Neuronal stem cell (in vitro differentiated cells): ENCODE results near the gene EFNA5.

Source experiments
- DNase-seq: peaks from one replicate; pipeline ENCODE4 v3.0.0-alpha.2; 2013; ENCODE audit warnings: low spot score
- H2AFZ ChIP-seq: one replicate; pipeline ENCODE4 v1.6.1; 2013; ENCODE audit warnings: mild to moderate bottlenecking, low read length, inconsistent platforms
- H2AK5ac ChIP-seq: 2 replicates; pipeline ENCODE4 v1.6.1; 2013; ENCODE audit warnings: low read depth, mild to moderate bottlenecking, inconsistent platforms, low read length, moderate library complexity, mixed read lengths
- H2BK120ac ChIP-seq: 2 replicates; pipeline ENCODE4 v1.6.1; 2013; ENCODE audit warnings: low read depth, mild to moderate bottlenecking, inconsistent platforms, low read length, moderate library complexity, mixed read lengths
- H2BK12ac ChIP-seq: one replicate; pipeline ENCODE4 v1.6.1; 2013; ENCODE audit warnings: low read length, inconsistent platforms
- H2BK15ac ChIP-seq: 2 replicates; pipeline ENCODE4 v1.6.1; 2013; ENCODE audit warnings: mild to moderate bottlenecking, low read length, inconsistent platforms, mixed read lengths
- H2BK5ac ChIP-seq: one replicate; pipeline ENCODE4 v1.6.1; 2013; ENCODE audit warnings: inconsistent platforms, mild to moderate bottlenecking, low read length, moderate library complexity
- H3K14ac ChIP-seq: one replicate; pipeline ENCODE4 v1.6.1; 2013; ENCODE audit warnings: low read length, inconsistent platforms
- H3K18ac ChIP-seq: 2 replicates; pipeline ENCODE4 v1.6.1; 2013; ENCODE audit warnings: low read length, inconsistent platforms
- H3K23ac ChIP-seq: 2 replicates; pipeline ENCODE4 v1.6.1; 2013; ENCODE audit warnings: low read depth, mild to moderate bottlenecking, mixed read lengths, low read length, inconsistent platforms; ENCODE audit not compliant: poor library complexity
- H3K27ac ChIP-seq: replicated peaks from 3 replicates; pipeline ENCODE4 v1.5.1; 2013; ENCODE audit warnings: low read length, inconsistent platforms
- H3K27me3 ChIP-seq, 3 experiments: 2 replicates each; pipeline ENCODE4 v1.6.1; 2013; ENCODE audit warnings: low read length in 3 of 3, mild to moderate bottlenecking in 2 of 3, inconsistent platforms in 1 of 3, low read depth in 1 of 3, mixed read lengths in 1 of 3, moderate library complexity in 1 of 3; ENCODE audit not compliant: control insufficient read depth in 3 of 3, insufficient read depth in 3 of 3
- H3K36me3 ChIP-seq, 2 donors: replicated peaks in 1 of 2; 2 replicates each; pipeline ENCODE4 v1.6.1; 2013; ENCODE audit warnings: low read length in 2 of 2; ENCODE audit not compliant: control insufficient read depth in 2 of 2, insufficient read depth in 2 of 2
- H3K4ac ChIP-seq: 2 replicates; pipeline ENCODE4 v1.6.1; 2013; ENCODE audit warnings: inconsistent platforms, mild to moderate bottlenecking, low read length, moderate library complexity
- H3K4me1 ChIP-seq, 2 donors: 1 replicate in 1 of 2; 2 replicates in 1 of 2; pipeline ENCODE4 v1.6.1; 2013; ENCODE audit warnings: low read length in 2 of 2, low read depth in 1 of 2; ENCODE audit not compliant: control insufficient read depth in 2 of 2, insufficient read depth in 1 of 2
- H3K4me2 ChIP-seq: one replicate; pipeline ENCODE4 v1.6.1; 2013; ENCODE audit warnings: mild to moderate bottlenecking, low read length, inconsistent platforms; ENCODE audit not compliant: insufficient read depth, poor library complexity, severe bottlenecking
- H3K4me3 ChIP-seq, 2 donors: 2 replicates each; pipeline ENCODE4 v1.5.1; 2013; ENCODE audit warnings: low read length in 2 of 2, mild to moderate bottlenecking in 2 of 2, inconsistent platforms in 1 of 2, moderate library complexity in 1 of 2
- H3K79me1 ChIP-seq: one replicate; pipeline ENCODE4 v1.6.1; 2013; ENCODE audit warnings: low read depth, mild to moderate bottlenecking, inconsistent platforms, low read length, moderate library complexity
- H3K9ac ChIP-seq: one replicate; pipeline ENCODE4 v1.6.1; 2013; ENCODE audit warnings: mild to moderate bottlenecking, low read depth, low read length, inconsistent platforms; ENCODE audit not compliant: poor library complexity
- H3K9me3 ChIP-seq, 2 donors: replicated peaks in 1 of 2; 2 replicates each; pipeline versions ENCODE3 to v1.6.1; 2013; ENCODE audit warnings: low read length in 2 of 2, mild to moderate bottlenecking in 2 of 2, inconsistent platforms in 1 of 2, low read depth in 1 of 2, mixed read lengths in 1 of 2, moderate library complexity in 1 of 2; ENCODE audit not compliant: control insufficient read depth in 2 of 2, insufficient read depth in 1 of 2
- H4K8ac ChIP-seq: one replicate; pipeline ENCODE4 v1.6.1; 2013; ENCODE audit warnings: low read depth, mild to moderate bottlenecking, inconsistent platforms, low read length, moderate library complexity
- H4K91ac ChIP-seq: one replicate; pipeline ENCODE4 v1.6.1; 2013; ENCODE audit warnings: low read length, low read depth, mild to moderate bottlenecking, inconsistent platforms; ENCODE audit not compliant: poor library complexity
- WGBS, 2 donors: extraction: QIAGEN DNeasy Blood & Tissue Kit; methylation state at CpG; one replicate each; pipeline ENCODE4 v1.1.7; 2013; ENCODE audit warnings: missing lambda C conversion rate in 2 of 2, mixed read lengths in 1 of 2; ENCODE audit not compliant: insufficient read length in 2 of 2, insufficient replicate concordance in 1 of 2; ENCODE audit errors: extremely low coverage in 2 of 2; 5-methylcytosine and 5-hydroxymethylcytosine counted together

EFNA5 gene

DNA sequence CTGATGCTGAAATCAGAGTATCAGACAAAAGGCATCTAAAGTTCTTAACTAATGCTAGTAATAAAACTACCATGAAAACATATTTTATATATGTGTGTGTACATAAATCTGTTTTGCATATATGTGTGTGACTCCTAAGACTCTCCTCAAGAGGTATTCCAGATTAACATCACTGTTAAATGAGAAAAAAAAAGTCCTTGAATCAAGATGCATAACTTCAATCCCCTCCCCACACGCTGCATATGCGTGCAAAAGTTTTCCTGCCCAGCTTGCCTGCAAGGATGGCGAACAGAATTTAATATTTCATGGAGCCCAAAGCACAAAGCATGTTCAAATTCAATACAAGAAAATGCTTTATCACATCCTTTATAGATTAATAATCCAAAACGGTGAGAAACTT, 34.7 kb downstream of the EFNA5 start:
- H3K23ac ChIP-seq = no peak overlapping the region
- no peaks in the 10 kb centered on the region for H3K9me3 ChIP-seq
- no peak overlapping the region for H4K8ac ChIP-seq
- H3K36me3 ChIP-seq = peaks cover 0 to 24% of the 10 kb centered on the region in 2 donors
- no peak overlapping the region for H3K4me3 ChIP-seq
- H3K27me3 ChIP-seq = no peaks in the 10 kb centered on the region
- no peak overlapping the region for H2BK120ac ChIP-seq
- no CpG with 5 or more reads among the region's 4 CpGs for WGBS, 2 donors
- DNase-seq = no peak
- H3K14ac ChIP-seq = no peak overlapping the region
- H3K4ac ChIP-seq = no peak overlapping the region
- H2AFZ ChIP-seq = no peak overlapping the region
- H3K27ac ChIP-seq = no peak overlapping the region
- no peak overlapping the region for H3K18ac ChIP-seq
- H3K4me2 ChIP-seq = no peak overlapping the region
- H2AK5ac ChIP-seq = no peak overlapping the region
- no peak overlapping the region for H4K91ac ChIP-seq
- H3K79me1 ChIP-seq = no peaks in the 10 kb centered on the region
- peaks cover 17 to 18% of the 10 kb centered on the region in 2 donors for H3K4me1 ChIP-seq
- no peak overlapping the region for H2BK12ac ChIP-seq
- no peak overlapping the region for H2BK5ac ChIP-seq
- no peak overlapping the region for H2BK15ac ChIP-seq
- H3K9ac ChIP-seq = no peak overlapping the region

DNA sequence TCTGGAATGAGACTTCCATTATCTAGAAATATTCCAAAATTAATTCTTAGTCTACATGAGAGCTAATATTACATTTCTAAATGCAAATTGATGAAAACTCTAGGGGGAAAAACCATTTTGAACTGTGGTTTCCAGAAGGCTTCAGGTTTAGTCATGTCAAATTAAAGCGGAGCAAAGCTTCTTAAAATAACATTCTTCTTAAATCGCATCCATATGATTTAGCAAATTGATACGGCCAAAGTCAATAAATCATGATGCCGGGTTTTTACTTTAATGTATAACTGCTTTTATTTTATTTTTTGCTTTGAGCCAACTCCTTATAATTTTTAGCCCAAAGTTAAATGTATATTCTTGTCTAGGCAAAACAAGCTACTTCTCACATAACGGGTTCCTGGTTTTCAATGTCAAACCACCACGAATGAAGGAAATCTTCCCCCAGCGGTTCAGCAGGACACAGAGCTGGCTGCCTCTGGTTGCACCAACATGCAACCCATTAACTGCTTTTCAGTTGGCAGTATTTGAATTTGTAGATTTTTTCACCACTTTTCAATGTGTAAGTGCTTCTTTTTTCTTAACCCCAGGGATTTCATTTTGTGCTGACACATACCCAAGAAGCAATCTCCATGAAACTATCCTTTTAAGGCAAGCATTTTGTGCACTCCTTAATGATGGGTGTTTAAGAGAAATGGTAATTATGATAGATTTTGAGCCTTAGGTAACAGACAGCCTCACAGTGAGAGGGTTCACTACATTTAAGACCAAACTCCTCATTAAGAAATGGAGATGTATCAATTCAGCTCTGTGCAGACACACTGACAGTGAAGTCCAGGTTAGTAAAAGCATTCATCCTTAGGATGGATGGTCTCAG, 35.5 kb downstream of the EFNA5 start:
- Histone ChIP-seq H3K18ac (no peak overlapping the region), H3K79me1 (no peaks in the 10 kb centered on the region), H3K4me3 (no peak overlapping the region), H4K8ac (no peak overlapping the region), H3K36me3 (peaks cover 0 to 31% of the 10 kb centered on the region in 2 donors), H2BK12ac (no peak overlapping the region), H2BK5ac (no peak overlapping the region), H3K27ac (no peak overlapping the region), H3K4ac (no peak overlapping the region), H2BK120ac (no peak overlapping the region), H4K91ac (no peak overlapping the region), H3K23ac (no peak overlapping the region), H3K9ac (no peak overlapping the region), H3K4me2 (no peak overlapping the region), H3K14ac (no peak overlapping the region), H2AK5ac (no peak overlapping the region), H3K4me1 (peaks cover 14 to 15% of the 10 kb centered on the region in 2 donors), H2BK15ac (no peak overlapping the region), H2AFZ (no peak overlapping the region), H3K27me3 (no peaks in the 10 kb centered on the region), H3K9me3 (peaks cover 0 to 2% of the 10 kb centered on the region in 2 donors)
- DNase-seq = no peak
- WGBS, 2 donors = no CpG with 5 or more reads among the region's 7 CpGs

GRCh38 chr5:107633171-107633901, 37.4 kb downstream of the EFNA5 start:
- Histone ChIP-seq H3K36me3 (peaks cover 2 to 36% of the 10 kb centered on the region in 2 donors), H3K79me1 (no peaks in the 10 kb centered on the region)

DNA sequence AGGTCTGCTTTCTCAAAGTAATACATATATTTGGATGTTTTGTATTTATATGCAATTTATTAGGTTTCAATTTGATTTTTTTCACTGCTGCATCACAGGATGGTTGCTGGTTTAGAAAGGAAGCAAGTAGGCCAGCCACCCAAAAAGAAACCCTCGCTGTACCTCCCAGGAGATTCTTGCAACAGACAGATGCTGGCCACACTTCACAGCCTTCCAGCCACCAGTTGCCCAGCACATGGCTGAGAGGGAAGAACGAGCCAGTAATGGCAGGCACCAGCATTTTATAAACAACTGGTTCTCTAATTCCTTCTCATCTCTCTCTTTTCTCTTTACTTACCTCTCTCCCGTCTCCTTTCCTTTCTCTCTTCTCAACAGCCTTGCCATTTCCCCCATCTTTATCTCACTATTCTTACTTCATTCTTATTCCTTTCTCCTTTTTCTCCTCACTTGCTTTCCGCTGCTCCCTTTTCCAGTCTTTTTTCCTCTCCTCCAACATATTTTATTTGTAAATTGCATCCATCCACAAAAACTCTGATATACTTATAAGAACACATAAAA, 38.9 kb downstream of the EFNA5 start:
- H4K91ac ChIP-seq = no peak overlapping the region
- H3K4me3 ChIP-seq = no peak overlapping the region
- H4K8ac ChIP-seq = no peak overlapping the region
- WGBS, 2 donors = 100% methylated on average over 1 to 2 of the region's 4 CpGs
- no peak overlapping the region for H3K18ac ChIP-seq
- H3K14ac ChIP-seq = no peak overlapping the region
- peaks cover 14 to 15% of the 10 kb centered on the region in 2 donors for H3K4me1 ChIP-seq
- no peaks in the 10 kb centered on the region for H3K27me3 ChIP-seq
- peaks cover 0 to 4% of the 10 kb centered on the region in 2 donors for H3K9me3 ChIP-seq
- no peak overlapping the region for H2BK120ac ChIP-seq
- H3K79me1 ChIP-seq = no peaks in the 10 kb centered on the region
- H3K27ac ChIP-seq = no peak overlapping the region
- H3K4me2 ChIP-seq = no peak overlapping the region
- no peak overlapping the region for H2AK5ac ChIP-seq
- H2BK15ac ChIP-seq = no peak overlapping the region
- H2BK12ac ChIP-seq = no peak overlapping the region
- no peak overlapping the region for H3K4ac ChIP-seq
- no peak overlapping the region for H2BK5ac ChIP-seq
- H3K9ac ChIP-seq = no peak overlapping the region
- H3K36me3 ChIP-seq = peaks cover 2 to 44% of the 10 kb centered on the region in 2 donors
- H2AFZ ChIP-seq = no peak overlapping the region
- no peak for DNase-seq
- no peak overlapping the region for H3K23ac ChIP-seq

More at GRCh38 chr5:107633171-107633901, 37.4 kb downstream of the EFNA5 start:
- H2AFZ ChIP-seq = no peak overlapping the region
- no peak overlapping the region for H2BK120ac ChIP-seq
- no peak overlapping the region for H2BK5ac ChIP-seq
- no peak overlapping the region for H3K23ac ChIP-seq
- peak overlapping the region; percentile 30 for H3K27ac ChIP-seq
- H3K9me3 ChIP-seq = peaks cover 0 to 4% of the 10 kb centered on the region in 2 donors
- no peak overlapping the region for H4K8ac ChIP-seq
- H3K14ac ChIP-seq = no peak overlapping the region
- no peak overlapping the region for H3K9ac ChIP-seq
- H3K4me2 ChIP-seq = no peak overlapping the region
- no peak overlapping the region for H2AK5ac ChIP-seq
- no peaks in the 10 kb centered on the region for H3K27me3 ChIP-seq
- H2BK15ac ChIP-seq = no peak overlapping the region
- no CpG with 5 or more reads among the region's 11 CpGs for WGBS, 2 donors
- H3K4ac ChIP-seq = no peak overlapping the region
- no peak for DNase-seq
- peaks cover 14 to 15% of the 10 kb centered on the region in 2 donors for H3K4me1 ChIP-seq
- H4K91ac ChIP-seq = no peak overlapping the region
- H2BK12ac ChIP-seq = no peak overlapping the region
- no peak overlapping the region for H3K4me3 ChIP-seq
- no peak overlapping the region for H3K18ac ChIP-seq
